ENCODE results near the gene FUT4. TPM values are rescaled to one million over a fixed set of nuclear protein-coding genes. Genes with fewer than 3 reads are reported as not detected.

FUT4 gene
- total RNA-seq, 1 experiment from 2014 or later: 5.7 TPM

- intact Hi-C loops (cut with micrococcal nuclease): no loop called here
- TF ChIP-seq POLR2AphosphoS5 (IDR thresholded peaks at IDR 0.05; ENCODE audit: low read depth, low read length) (no peak), SIN3A (IDR thresholded peaks at IDR 0.05; ENCODE audit: low read depth) (no peak), EGR1 (IDR thresholded peaks at IDR 0.05; ENCODE audit: low read depth) (no peak), FOSL1 (IDR thresholded peaks at IDR 0.05; ENCODE audit: low read depth) (no peak), JUND (IDR thresholded peaks at IDR 0.05) (no peak), SP1 (IDR thresholded peaks at IDR 0.05; ENCODE audit: low read depth) (no peak), CTCF (IDR thresholded peaks at IDR 0.05 in 2 of 3, conservative IDR thresholded peaks at IDR 0.05 in 1 of 3; ENCODE audit: borderline replicate concordance in 1 of 3, insufficient read depth in 1 of 3, low read depth in 2 of 3, low read length in 2 of 3) (no peak), ZNF274 (IDR thresholded peaks at IDR 0.05; ENCODE audit: low read depth, low read length) (no peak), ELF1 (IDR thresholded peaks at IDR 0.05; ENCODE audit: borderline replicate concordance, low read depth) (no peak), TCF7L2 (IDR thresholded peaks at IDR 0.05; ENCODE audit: borderline replicate concordance, extremely low read depth, insufficient read depth, insufficient read length) (no peak), REST (IDR thresholded peaks at IDR 0.05; ENCODE audit: low read depth) (no peak), MAX (IDR thresholded peaks at IDR 0.05) (no peak), RAD21 (IDR thresholded peaks at IDR 0.05; ENCODE audit: low read depth) (no peak), CEBPB (IDR thresholded peaks at IDR 0.05; ENCODE audit: low read depth) (no peak), ZFX (IDR thresholded peaks at IDR 0.05) (no peak)
- TF ChIP-seq, protein P1, sequence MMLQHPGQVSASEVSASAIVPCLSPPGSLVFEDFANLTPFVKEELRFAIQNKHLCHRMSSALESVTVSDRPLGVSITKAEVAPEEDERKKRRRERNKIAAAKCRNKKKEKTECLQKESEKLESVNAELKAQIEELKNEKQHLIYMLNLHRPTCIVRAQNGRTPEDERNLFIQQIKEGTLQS (IDR thresholded peaks at IDR 0.05): no peak
- no TSS peak for BruUV-seq (replicated peaks)
- Histone ChIP-seq H3K27me3 (ENCODE audit: insufficient read depth, low read length) (no peaks in the 10 kb centered on the region), H2AFZ (ENCODE audit: low read depth, low read length, poor library complexity, severe bottlenecking) (no peak overlapping the region), H3K4me3 (replicated peaks in 1 of 2; ENCODE audit: low read depth in 1 of 2, low read length in 2 of 2) (no peak overlapping the region), H3K36me3 (ENCODE audit: control insufficient read depth in 1 of 2, insufficient read depth in 2 of 2, low read length in 2 of 2) (no peaks in the 10 kb centered on the region), H3K9me2 (ENCODE audit: insufficient read depth) (no peaks in the 10 kb centered on the region), H3K4me1 (ENCODE audit: control insufficient read depth in 1 of 2, insufficient read depth in 2 of 2, low read length in 2 of 2) (peaks cover 0 to 4% of the 10 kb centered on the region in 2 experiments; a peak in 1 of 4 replicates), H3K27ac (ENCODE audit: low read depth, low read length) (no peak overlapping the region), H4K20me1 (ENCODE audit: insufficient read depth) (no peaks in the 10 kb centered on the region), H3K4me2 (ENCODE audit: low read length) (no peak overlapping the region), H3K9ac (ENCODE audit: low read length) (no peak overlapping the region), H3K9me3 (ENCODE audit: control insufficient read depth in 1 of 2, insufficient read depth in 1 of 2, low read depth in 1 of 2, low read length in 2 of 2) (no peaks in the 10 kb centered on the region), H3K79me2 (ENCODE audit: insufficient read depth, low read length) (no peaks in the 10 kb centered on the region)
- ATAC-seq: no peak
- POLR2A ChIA-PET: interaction anchor here (0.9 kb wide), 1 partner anchor 12 kb away, joined by 4 read pairs; the partner anchor contains the start of gene FUT4
- CTCF ChIA-PET: no interaction called here
- RAD21 ChIA-PET (ENCODE audit: low non-redundant PET in 1 of 2, low total read pairs in 2 of 2, uncharacterized antibody in 2 of 2, unreplicated experiment in 2 of 2): no interaction called here
- no peak for DNase-seq (ENCODE audit: low read depth, low spot score)
These were observed 11.5 kb upstream of the FUT4 start for GRCh38 chr11:94532211-94532610.
